ENCODE data around the gene MORC1. TPM values are rescaled to one million over a fixed set of nuclear protein-coding genes. Genes with fewer than 3 reads are reported as not detected.
A peak's percentile ranks its signal among the peaks of the same experiment; 100 is the strongest.

MORC1 gene
- total RNA-seq, 6 experiments from 2014 or later: 0.07 to 0.16 (median 0.14) TPM; not detected in 2

DNA sequence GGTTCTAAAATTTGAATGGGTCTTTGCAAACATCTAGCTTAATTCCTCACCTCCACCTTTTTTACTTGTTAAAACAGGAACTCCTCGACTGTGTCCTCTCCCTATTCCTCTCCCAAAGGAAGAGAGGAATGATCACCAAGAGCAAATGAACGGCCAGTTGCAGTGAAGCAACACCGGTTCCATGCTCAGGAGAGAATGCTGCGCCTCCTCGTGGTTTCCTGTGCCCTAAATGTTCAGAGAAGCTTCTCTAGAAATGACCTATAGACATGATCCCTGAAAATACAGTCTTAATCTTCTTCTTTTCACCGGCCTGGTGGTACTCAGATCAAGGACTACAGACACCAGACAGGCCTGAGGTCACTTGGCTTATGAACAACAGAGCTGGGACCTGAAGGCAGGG lies 99.1 kb downstream of the MORC1 start:
- Histone ChIP-seq H3K4me3 (no peak overlapping the region), H3K36me3 (no peaks in the 10 kb centered on the region), H3K4me1 (no peaks in the 10 kb centered on the region), H3K27me3 (no peaks in the 10 kb centered on the region), H3K9me3 (no peaks in the 10 kb centered on the region), H3K27ac (no peak overlapping the region)
- intact Hi-C loops (cut with DNase I): no loop called here
- WGBS (ENCODE audit: insufficient coverage, low coverage, low lambda C conversion rate, missing lambda C conversion rate): 44% methylated on average over 6 of the region's 6 CpGs
- TF ChIP-seq, protein P1, sequence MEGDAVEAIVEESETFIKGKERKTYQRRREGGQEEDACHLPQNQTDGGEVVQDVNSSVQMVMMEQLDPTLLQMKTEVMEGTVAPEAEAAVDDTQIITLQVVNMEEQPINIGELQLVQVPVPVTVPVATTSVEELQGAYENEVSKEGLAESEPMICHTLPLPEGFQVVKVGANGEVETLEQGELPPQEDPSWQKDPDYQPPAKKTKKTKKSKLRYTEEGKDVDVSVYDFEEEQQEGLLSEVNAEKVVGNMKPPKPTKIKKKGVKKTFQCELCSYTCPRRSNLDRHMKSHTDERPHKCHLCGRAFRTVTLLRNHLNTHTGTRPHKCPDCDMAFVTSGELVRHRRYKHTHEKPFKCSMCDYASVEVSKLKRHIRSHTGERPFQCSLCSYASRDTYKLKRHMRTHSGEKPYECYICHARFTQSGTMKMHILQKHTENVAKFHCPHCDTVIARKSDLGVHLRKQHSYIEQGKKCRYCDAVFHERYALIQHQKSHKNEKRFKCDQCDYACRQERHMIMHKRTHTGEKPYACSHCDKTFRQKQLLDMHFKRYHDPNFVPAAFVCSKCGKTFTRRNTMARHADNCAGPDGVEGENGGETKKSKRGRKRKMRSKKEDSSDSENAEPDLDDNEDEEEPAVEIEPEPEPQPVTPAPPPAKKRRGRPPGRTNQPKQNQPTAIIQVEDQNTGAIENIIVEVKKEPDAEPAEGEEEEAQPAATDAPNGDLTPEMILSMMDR (IDR thresholded peaks at IDR 0.05): no peak
- no peak for DNase-seq
- no peak for ATAC-seq

DNA sequence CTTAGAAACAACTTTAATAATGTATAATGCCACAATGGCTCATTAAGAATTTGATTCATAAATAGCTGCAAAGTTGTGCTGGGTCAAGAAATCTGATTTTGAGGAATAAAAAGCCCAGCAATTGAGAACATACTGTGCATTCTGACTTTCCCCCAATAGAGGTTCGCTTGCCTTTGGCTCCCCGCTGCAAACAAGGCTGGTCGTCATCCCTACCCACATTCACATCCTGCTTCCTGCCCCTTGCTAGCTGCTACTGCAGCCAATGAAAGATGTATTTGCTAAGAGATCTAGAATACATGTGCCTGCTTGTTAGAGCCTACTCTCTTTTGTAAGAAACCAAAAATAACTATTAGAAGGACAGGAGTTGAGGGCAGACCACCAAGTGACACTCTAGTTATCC lies 112.5 kb downstream of the MORC1 start:
- DNase-seq: no peak
- Histone ChIP-seq H3K27me3 (no peaks in the 10 kb centered on the region), H3K36me3 (no peaks in the 10 kb centered on the region), H3K9me3 (no peaks in the 10 kb centered on the region), H3K4me1 (no peaks in the 10 kb centered on the region), H3K27ac (no peak overlapping the region), H3K4me3 (no peak overlapping the region)
- TF ChIP-seq, protein P1 (IDR thresholded peaks at IDR 0.05): no peak
- TF ChIP-seq POLR2A (IDR thresholded peaks at IDR 0.05): no peak
- WGBS (ENCODE audit: insufficient coverage, low coverage, low lambda C conversion rate, missing lambda C conversion rate): 47% methylated on average over 3 of the region's 3 CpGs
- intact Hi-C loops (cut with DNase I): no loop called here
- ATAC-seq: no peak

DNA sequence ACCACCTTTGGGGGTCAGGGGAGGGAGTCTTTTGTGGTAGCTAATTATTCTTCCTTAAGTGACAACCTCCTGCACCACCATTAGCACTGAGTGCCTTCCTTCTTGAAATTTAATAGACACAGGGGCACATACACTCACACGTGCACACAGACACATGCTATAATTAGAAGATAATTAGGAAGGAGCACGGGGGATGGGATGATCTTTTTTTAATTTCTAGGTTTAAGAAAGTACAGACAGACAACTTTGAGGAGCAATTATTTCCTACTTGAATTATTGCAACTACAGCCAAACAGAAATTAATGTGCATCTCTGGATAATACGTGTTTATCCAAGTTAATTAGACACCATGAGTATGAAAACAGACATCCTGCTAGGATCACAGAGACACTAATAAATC lies 119.5 kb downstream of the MORC1 start:
- H3K27ac ChIP-seq: no peak overlapping the region
- no peak for DNase-seq
- H3K27me3 ChIP-seq: no peaks in the 10 kb centered on the region
- WGBS (ENCODE audit: insufficient coverage, low coverage, low lambda C conversion rate, missing lambda C conversion rate): 59% methylated on average over 3 of the region's 3 CpGs
- intact Hi-C loops (cut with DNase I): no loop called here
- no peak for ATAC-seq
- H3K4me3 ChIP-seq: no peak overlapping the region
- H3K36me3 ChIP-seq: no peaks in the 10 kb centered on the region
- H3K4me1 ChIP-seq: no peaks in the 10 kb centered on the region
- H3K9me3 ChIP-seq: no peaks in the 10 kb centered on the region
- TF ChIP-seq, protein P1 (IDR thresholded peaks at IDR 0.05): no peak
- TF ChIP-seq POLR2A (IDR thresholded peaks at IDR 0.05): no peak

DNA sequence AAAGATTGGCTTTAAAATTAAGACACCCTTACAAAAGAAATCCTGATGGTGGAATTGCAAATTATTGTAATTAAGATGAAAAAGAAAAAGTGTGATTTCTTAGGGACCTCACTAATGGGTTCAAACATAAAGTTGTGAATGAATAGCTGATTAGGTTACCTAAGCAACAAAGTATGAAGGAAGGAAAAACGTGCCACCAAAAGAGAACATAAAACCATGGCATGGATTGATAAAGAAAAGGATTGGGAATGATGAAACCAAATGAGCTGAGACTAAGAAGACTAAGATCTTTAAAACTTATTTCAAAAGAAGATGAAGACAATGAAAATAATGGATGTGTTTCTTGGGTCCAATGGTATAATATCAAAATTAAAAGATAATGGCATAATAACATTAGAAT lies 132.1 kb downstream of the MORC1 start:
- Histone ChIP-seq H3K4me3 (no peak overlapping the region), H3K27ac (no peak overlapping the region), H3K36me3 (no peaks in the 10 kb centered on the region), H3K27me3 (no peaks in the 10 kb centered on the region), H3K4me1 (peaks cover 0 to 4% (median 0%) of the 10 kb centered on the region in 4 donors), H3K9me3 (no peaks in the 10 kb centered on the region)
- ATAC-seq: no peak
- no peak for DNase-seq
- WGBS (ENCODE audit: insufficient coverage, low coverage, low lambda C conversion rate, missing lambda C conversion rate): 6% methylated on average over 1 of the region's 1 CpG
- no peak for TF ChIP-seq POLR2A (IDR thresholded peaks at IDR 0.05)
- TF ChIP-seq, protein P1 (IDR thresholded peaks at IDR 0.05): no peak
- intact Hi-C loops (cut with DNase I): no loop called here

DNA sequence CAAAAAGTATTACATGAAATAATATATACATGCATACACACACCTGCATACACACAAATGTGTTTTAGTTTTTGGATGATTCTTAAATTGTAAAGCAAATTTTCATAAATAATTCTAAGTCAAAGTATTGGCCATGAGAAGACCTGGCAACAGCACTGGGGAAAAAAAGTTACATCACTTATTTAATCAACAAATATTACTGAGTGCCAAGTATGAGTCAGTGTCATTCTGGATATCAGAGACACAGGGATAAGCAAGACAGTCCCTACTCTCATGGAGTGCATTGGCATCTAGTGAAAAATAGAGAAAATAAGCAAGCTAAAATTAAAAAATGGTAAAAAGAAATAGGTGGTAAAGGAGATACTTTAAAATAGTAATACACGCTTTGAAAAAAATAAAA lies 134.9 kb downstream of the MORC1 start:
- no peak for TF ChIP-seq POLR2A (IDR thresholded peaks at IDR 0.05)
- TF ChIP-seq, protein P1 (IDR thresholded peaks at IDR 0.05): no peak
- intact Hi-C loops (cut with DNase I): no loop called here
- peaks cover 0 to 4% (median 1%) of the 10 kb centered on the region in 4 donors for H3K4me1 ChIP-seq
- H3K9me3 ChIP-seq: no peaks in the 10 kb centered on the region
- no peaks in the 10 kb centered on the region for H3K36me3 ChIP-seq
- WGBS (ENCODE audit: insufficient coverage, low coverage, low lambda C conversion rate, missing lambda C conversion rate): 67% methylated on average over 1 of the region's 1 CpG
- ATAC-seq (peak; percentile 93 to 100 (median 98)), DNase-seq (no peak)
- no peak overlapping the region for H3K27ac ChIP-seq
- H3K27me3 ChIP-seq: no peaks in the 10 kb centered on the region
- no peak overlapping the region for H3K4me3 ChIP-seq
